GDM1 (cell line): Measurements from ENCODE around the gene PARP4.
"Not testable (repeated sequence)": the region's sequence is repeated elsewhere in the genome, so short reads cannot be mapped to it uniquely, and the experiment has no call there.

ENCODE experiments used
- DNase-seq: peaks from one replicate; lab custom pipeline; 2025; lab: John Stamatoyannopoulos, UW

Gene PARP4

GRCh38 chr13:24505756-24506155 lies 6.8 kb downstream of the PARP4 start:
- no peak for DNase-seq

GRCh38 chr13:24505256-24505655 lies 7.3 kb downstream of the PARP4 start:
- no peak for DNase-seq

GRCh38 chr13:24503379-24503696 lies 9.2 kb downstream of the PARP4 start:
- no peak for DNase-seq

- no peak for DNase-seq
These were observed 9.8 kb downstream of the PARP4 start for GRCh38 chr13:24502533-24503378.

GRCh38 chr13:24500977-24501376 lies 11.6 kb downstream of the PARP4 start:
- no peak for DNase-seq

- DNase-seq, result no peak
These were observed 14.8 kb downstream of the PARP4 start for GRCh38 chr13:24497742-24498141.

- DNase-seq, result not testable (repeated sequence)
These were observed 16.3 kb downstream of the PARP4 start for GRCh38 chr13:24496295-24496694.

GRCh38 chr13:24495151-24495729 lies 17.3 kb downstream of the PARP4 start:
- no peak for DNase-seq

- DNase-seq, result no peak
These were observed 19.2 kb downstream of the PARP4 start for GRCh38 chr13:24493356-24493755.

GRCh38 chr13:24491845-24492244 lies 20.7 kb downstream of the PARP4 start:
- no peak for DNase-seq

GRCh38 chr13:24489721-24490120 lies 22.9 kb downstream of the PARP4 start:
- no peak for DNase-seq

GRCh38 chr13:24488092-24488491 lies 24.5 kb downstream of the PARP4 start:
- not testable (repeated sequence) for DNase-seq

GRCh38 chr13:24486017-24486657 lies 26.4 kb downstream of the PARP4 start:
- DNase-seq, result not testable (repeated sequence)

- DNase-seq, result no peak
These were observed 38.9 kb downstream of the PARP4 start for GRCh38 chr13:24473686-24474085.

- DNase-seq, result not testable (repeated sequence)
These were observed 40.4 kb downstream of the PARP4 start for GRCh38 chr13:24472129-24472528.

- DNase-seq, result no peak
These were observed 49.5 kb downstream of the PARP4 start for GRCh38 chr13:24463078-24463477.

- no peak for DNase-seq
These were observed 52.3 kb downstream of the PARP4 start for GRCh38 chr13:24460256-24460655.

- no peak for DNase-seq
These were observed 52.9 kb downstream of the PARP4 start for GRCh38 chr13:24459726-24460125.

- no peak for DNase-seq
These were observed 53.3 kb downstream of the PARP4 start for GRCh38 chr13:24459234-24459633.

GRCh38 chr13:24458736-24459135 lies 53.8 kb downstream of the PARP4 start:
- no peak for DNase-seq

- DNase-seq, result no peak
These were observed 56.2 kb downstream of the PARP4 start for GRCh38 chr13:24456396-24456795.

GRCh38 chr13:24454056-24454455 lies 58.5 kb downstream of the PARP4 start:
- DNase-seq, result no peak

GRCh38 chr13:24452044-24452443 lies 60.5 kb downstream of the PARP4 start:
- no peak for DNase-seq
